ENCODE data around the gene USP4.
"Not testable (repeated sequence)": the region's sequence is repeated elsewhere in the genome, so short reads cannot be mapped to it uniquely, and the experiment has no call there.

The USP4 gene

DNA sequence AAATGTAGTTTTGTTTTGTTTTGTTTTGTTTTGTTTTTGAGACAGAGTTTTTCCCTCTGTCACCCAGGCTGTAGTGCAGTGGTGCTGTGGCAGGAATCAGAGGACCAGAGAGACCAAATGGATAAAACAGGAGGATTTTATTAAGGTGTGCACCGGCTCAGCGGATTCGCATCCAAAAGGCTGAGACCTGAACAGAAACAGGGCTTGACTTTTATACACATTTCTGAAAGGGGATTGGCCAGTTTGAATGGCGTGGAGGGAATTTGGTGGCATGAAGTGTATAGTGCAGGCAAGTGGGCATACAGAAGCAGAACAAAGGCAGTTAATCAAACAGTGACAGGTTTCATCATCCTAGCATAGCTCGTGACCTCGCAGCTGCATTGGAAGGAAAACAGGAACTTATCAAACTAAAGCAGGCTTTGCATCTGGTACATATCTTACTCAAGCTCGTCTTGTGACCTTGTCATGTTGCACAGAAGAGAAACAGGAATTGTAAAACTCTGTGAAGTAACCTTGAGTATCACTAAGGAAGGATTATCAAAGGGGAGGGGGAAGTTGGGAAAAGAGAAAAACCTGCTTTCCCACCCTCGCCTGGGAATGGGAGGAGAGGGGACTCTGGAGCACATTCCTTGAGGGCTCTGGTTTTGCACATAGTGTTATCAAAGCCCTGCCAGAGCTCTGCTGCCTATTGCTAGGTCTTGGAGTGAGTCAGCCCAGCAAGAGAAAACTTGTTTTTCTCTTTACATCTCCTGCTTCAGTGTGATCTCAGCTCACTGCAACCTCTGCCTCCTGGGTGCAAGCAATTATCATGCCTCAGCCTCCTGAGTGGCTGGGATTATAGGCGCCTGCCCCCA, 101.4 kb downstream of the USP4 start:
- in situ Hi-C loops (cut with MboI; ENCODE audit: low sequenced_read_pairs, unreplicated experiment) = no loop called here
- TF ChIP-seq, protein P1, sequence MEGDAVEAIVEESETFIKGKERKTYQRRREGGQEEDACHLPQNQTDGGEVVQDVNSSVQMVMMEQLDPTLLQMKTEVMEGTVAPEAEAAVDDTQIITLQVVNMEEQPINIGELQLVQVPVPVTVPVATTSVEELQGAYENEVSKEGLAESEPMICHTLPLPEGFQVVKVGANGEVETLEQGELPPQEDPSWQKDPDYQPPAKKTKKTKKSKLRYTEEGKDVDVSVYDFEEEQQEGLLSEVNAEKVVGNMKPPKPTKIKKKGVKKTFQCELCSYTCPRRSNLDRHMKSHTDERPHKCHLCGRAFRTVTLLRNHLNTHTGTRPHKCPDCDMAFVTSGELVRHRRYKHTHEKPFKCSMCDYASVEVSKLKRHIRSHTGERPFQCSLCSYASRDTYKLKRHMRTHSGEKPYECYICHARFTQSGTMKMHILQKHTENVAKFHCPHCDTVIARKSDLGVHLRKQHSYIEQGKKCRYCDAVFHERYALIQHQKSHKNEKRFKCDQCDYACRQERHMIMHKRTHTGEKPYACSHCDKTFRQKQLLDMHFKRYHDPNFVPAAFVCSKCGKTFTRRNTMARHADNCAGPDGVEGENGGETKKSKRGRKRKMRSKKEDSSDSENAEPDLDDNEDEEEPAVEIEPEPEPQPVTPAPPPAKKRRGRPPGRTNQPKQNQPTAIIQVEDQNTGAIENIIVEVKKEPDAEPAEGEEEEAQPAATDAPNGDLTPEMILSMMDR (IDR thresholded peaks at IDR 0.05; ENCODE audit: borderline replicate concordance, control extremely low read depth, extremely low read depth, insufficient read depth, missing control alignments) = no peak
- DNase-seq (ENCODE audit: low spot score) = no peak

DNA sequence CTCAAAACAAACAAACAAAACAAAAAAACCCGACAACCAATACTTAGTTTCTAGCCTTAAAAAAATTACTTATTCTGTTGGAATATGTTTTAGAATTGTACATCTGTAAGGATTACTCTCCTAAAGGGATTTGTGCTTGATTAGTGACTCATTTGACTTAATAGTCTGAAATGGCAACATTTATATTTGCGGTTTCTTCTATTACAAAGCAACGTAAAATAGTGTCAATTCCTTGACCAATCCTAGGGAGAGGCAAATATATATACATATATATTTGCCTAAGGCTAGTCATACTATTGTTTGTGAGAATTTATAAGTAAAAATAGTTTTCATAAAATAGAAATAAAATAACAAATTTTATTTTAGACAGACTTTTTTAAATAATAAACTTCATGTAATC, 102.5 kb downstream of the USP4 start:
- in situ Hi-C loops (cut with MboI; ENCODE audit: low sequenced_read_pairs, unreplicated experiment) = no loop called here
- TF ChIP-seq, protein P1 (IDR thresholded peaks at IDR 0.05; ENCODE audit: borderline replicate concordance, control extremely low read depth, extremely low read depth, insufficient read depth, missing control alignments) = no peak

DNA sequence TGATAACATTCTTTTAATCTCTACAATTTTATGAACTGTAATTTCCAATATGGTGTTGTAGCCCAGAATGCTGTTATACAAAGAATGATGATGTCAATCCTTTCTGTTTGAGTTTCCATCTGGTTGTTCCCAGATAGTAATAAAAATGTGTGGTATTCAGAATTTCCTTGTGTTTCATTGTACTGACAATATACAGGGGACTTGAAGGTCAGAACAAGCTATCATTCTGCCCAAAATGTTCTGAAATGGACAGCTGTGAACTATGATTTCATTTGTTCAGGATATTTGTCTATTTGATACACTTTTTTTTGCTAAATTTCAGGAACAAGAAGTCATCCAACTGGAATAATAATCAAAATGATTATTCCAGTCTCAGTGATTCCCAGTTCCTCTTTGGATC, 103.6 kb downstream of the USP4 start:
- no peak for DNase-seq (ENCODE audit: low spot score)
- TF ChIP-seq, protein P1 (IDR thresholded peaks at IDR 0.05; ENCODE audit: borderline replicate concordance, control extremely low read depth, extremely low read depth, insufficient read depth, missing control alignments) = no peak
- in situ Hi-C loops (cut with MboI; ENCODE audit: low sequenced_read_pairs, unreplicated experiment) = no loop called here

More for the DNA sequence above, 102.5 kb downstream of the USP4 start:
- DNase-seq (ENCODE audit: low spot score) = no peak

DNA sequence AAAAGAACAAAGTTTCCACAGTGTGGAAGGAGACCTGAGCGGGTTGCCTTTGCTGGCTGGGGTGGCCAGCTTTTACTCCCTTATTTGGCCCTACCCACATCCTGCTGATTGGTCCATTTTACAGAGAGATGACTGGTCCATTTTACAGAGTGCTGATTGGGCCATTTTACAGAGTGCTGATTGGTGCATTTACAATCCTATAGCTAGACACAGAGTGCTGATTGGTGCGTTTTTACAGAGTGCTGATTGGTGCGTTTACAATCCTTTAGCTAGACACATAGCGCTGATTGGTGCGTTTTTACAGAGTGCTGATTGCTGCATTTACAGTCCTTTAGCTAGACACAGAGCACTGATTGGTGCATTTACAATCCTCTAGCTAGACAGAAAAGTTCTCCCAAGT, 111.0 kb downstream of the USP4 start:
- DNase-seq (ENCODE audit: low spot score); in situ Hi-C loops (cut with MboI; ENCODE audit: low sequenced_read_pairs, unreplicated experiment): not testable (repeated sequence)
